ENCODE results near the gene CCDC78. TPM values are rescaled to one million over a fixed set of nuclear protein-coding genes. Genes with fewer than 3 reads are reported as not detected.

Gene CCDC78
- total RNA-seq, 1 experiment from 2014 or later = 20.2 TPM

- TF ChIP-seq NFATC4 (CRISPR knock-in tag; IDR thresholded peaks at IDR 0.05) = no peak
- TF ChIP-seq ZMAT4 (CRISPR knock-in tag; IDR thresholded peaks at IDR 0.05) = no peak
- no peak for TF ChIP-seq HMGA2 (CRISPR knock-in tag; IDR thresholded peaks at IDR 0.05)
- TF ChIP-seq RELA (CRISPR knock-in tag; IDR thresholded peaks at IDR 0.05; ENCODE audit: borderline replicate concordance) = no peak
- TF ChIP-seq TEAD4 (CRISPR knock-in tag; IDR thresholded peaks at IDR 0.05) = no peak
- no peak for TF ChIP-seq IRF2 (CRISPR knock-in tag; IDR thresholded peaks at IDR 0.05; ENCODE audit: borderline replicate concordance, low read depth)
- no peak for TF ChIP-seq NR1H2 (CRISPR knock-in tag; IDR thresholded peaks at IDR 0.05)
- TF ChIP-seq AR (CRISPR knock-in tag; IDR thresholded peaks at IDR 0.05) = no peak
- TF ChIP-seq ZNF138 (CRISPR knock-in tag; conservative IDR thresholded peaks at IDR 0.05) = no peak
- no peak for TF ChIP-seq NFYB (CRISPR knock-in tag; conservative IDR thresholded peaks at IDR 0.05; ENCODE audit: low read depth)
- no peak for TF ChIP-seq ZSCAN18 (CRISPR knock-in tag; IDR thresholded peaks at IDR 0.05)
- TF ChIP-seq E2F5 (CRISPR knock-in tag; IDR thresholded peaks at IDR 0.05) = no peak
- peak; percentile 86 for TF ChIP-seq MYBL2 (CRISPR knock-in tag; IDR thresholded peaks at IDR 0.05)
- peak; percentile 96 for TF ChIP-seq FOXP1 (CRISPR knock-in tag; IDR thresholded peaks at IDR 0.05; ENCODE audit: borderline replicate concordance)
- TF ChIP-seq ZNF396 (CRISPR knock-in tag; IDR thresholded peaks at IDR 0.05; ENCODE audit: borderline replicate concordance) = no peak
- TF ChIP-seq TP53 (CRISPR knock-in tag; IDR thresholded peaks at IDR 0.05) = 0 out of 2 replicates have a peak, but pooled peaks have one; percentile 60
- no peak for TF ChIP-seq FOXJ3 (CRISPR knock-in tag; IDR thresholded peaks at IDR 0.05; ENCODE audit: borderline replicate concordance)
- no peak for TF ChIP-seq EMX1 (CRISPR knock-in tag; IDR thresholded peaks at IDR 0.05)
- TF ChIP-seq ZNF416 (CRISPR knock-in tag; IDR thresholded peaks at IDR 0.05) = no peak
- peak; percentile 86 for TF ChIP-seq USF2 (CRISPR knock-in tag; IDR thresholded peaks at IDR 0.05)
- TF ChIP-seq SMAD3 (CRISPR knock-in tag; IDR thresholded peaks at IDR 0.05; ENCODE audit: borderline replicate concordance) = 0 out of 2 replicates have a peak, but pooled peaks have one; percentile 46
- no peak for TF ChIP-seq ZNF532 (CRISPR knock-in tag; IDR thresholded peaks at IDR 0.05; ENCODE audit: borderline replicate concordance)
- no peak; the same call in 1 of the 2 replicates for TF ChIP-seq TEAD1 (CRISPR knock-in tag; IDR thresholded peaks at IDR 0.05)
- no peak for TF ChIP-seq GRHL2 (CRISPR knock-in tag; IDR thresholded peaks at IDR 0.05; ENCODE audit: insufficient replicate concordance, severe bottlenecking)
- TF ChIP-seq PRRX2 (CRISPR knock-in tag; IDR thresholded peaks at IDR 0.05) = no peak
- TF ChIP-seq STAT6 (CRISPR knock-in tag; conservative IDR thresholded peaks at IDR 0.05; ENCODE audit: low read depth) = no peak; the same call in 1 of the 2 replicates
Observed at GRCh38 chr16:695355-696089, 30.7 kb downstream of the CCDC78 start (continued).

All from WTC11 (cell line).